ENCODE measurements around the gene VPS37C. TPM values are rescaled to one million over a fixed set of nuclear protein-coding genes. Genes with fewer than 3 reads are reported as not detected.
"Not testable (repeated sequence)": the region's sequence is repeated elsewhere in the genome, so short reads cannot be mapped to it uniquely, and the experiment has no call there.

Gene VPS37C
- total RNA-seq, 2 donors from 2014 or later = 23.0 to 32.7 TPM

DNA sequence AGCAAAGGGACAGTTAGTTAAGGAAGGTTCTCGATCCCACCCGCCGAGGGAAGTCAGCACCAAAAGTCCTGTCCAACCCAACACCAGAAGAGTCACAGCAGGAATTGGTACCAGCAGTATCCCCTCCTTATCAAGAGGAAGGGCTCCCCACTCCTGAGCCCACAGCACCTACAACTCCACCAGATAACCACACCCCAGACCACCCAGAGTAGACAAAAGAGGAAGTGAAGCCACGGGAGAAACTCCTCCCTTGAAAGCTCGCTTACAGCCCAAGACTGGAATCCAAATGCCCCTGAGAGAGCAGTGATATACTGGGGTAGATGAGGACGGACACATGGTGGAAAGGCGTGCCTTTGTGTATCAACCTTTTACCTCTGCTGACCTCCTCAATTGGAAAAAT, 66.2 kb downstream of the VPS37C start:
- H3K9me3 ChIP-seq = no peaks in the 10 kb centered on the region
- no peaks in the 10 kb centered on the region for H3K36me3 ChIP-seq
- H3K27me3 ChIP-seq (replicated peaks; ENCODE audit: insufficient read depth) = no peaks in the 10 kb centered on the region
- ATAC-seq (ENCODE audit: insufficient number of reproducible peaks, low FRiP score, low read depth) (no peak), DNase-seq (ENCODE audit: low spot score) (no peak)
- TF ChIP-seq, protein P1, sequence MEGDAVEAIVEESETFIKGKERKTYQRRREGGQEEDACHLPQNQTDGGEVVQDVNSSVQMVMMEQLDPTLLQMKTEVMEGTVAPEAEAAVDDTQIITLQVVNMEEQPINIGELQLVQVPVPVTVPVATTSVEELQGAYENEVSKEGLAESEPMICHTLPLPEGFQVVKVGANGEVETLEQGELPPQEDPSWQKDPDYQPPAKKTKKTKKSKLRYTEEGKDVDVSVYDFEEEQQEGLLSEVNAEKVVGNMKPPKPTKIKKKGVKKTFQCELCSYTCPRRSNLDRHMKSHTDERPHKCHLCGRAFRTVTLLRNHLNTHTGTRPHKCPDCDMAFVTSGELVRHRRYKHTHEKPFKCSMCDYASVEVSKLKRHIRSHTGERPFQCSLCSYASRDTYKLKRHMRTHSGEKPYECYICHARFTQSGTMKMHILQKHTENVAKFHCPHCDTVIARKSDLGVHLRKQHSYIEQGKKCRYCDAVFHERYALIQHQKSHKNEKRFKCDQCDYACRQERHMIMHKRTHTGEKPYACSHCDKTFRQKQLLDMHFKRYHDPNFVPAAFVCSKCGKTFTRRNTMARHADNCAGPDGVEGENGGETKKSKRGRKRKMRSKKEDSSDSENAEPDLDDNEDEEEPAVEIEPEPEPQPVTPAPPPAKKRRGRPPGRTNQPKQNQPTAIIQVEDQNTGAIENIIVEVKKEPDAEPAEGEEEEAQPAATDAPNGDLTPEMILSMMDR (IDR thresholded peaks at IDR 0.05) = no peak
- H3K27ac ChIP-seq = no peak overlapping the region
- H3K4me3 ChIP-seq = no peak overlapping the region
- H3K4me1 ChIP-seq (ENCODE audit: control insufficient read depth in 1 of 2, low read depth in 2 of 2) = no peaks in the 10 kb centered on the region

DNA sequence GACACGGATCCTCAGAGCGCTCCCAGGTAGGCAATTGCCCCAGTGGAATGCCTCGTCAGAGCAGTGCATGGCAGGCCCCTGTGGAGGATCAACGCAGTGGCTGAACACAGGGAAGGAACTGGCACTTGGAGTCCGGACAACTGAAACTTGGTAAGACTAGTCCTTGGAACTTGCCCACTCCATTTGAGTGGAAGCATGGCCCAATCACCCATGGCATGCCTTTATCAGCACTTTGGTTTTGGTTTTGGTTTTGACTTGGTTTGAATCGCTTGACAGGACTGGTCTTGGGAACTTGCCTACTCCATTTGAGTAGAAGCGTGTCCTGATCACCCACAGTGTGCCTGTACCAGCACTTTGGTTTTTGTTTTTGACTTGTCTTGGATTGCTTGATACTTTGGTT, 67.1 kb downstream of the VPS37C start:
- H3K9me3 ChIP-seq; DNase-seq (ENCODE audit: low spot score); H3K27ac ChIP-seq; ATAC-seq (ENCODE audit: insufficient number of reproducible peaks, low FRiP score, low read depth); H3K4me1 ChIP-seq (ENCODE audit: control insufficient read depth in 1 of 2, low read depth in 2 of 2); H3K36me3 ChIP-seq; H3K27me3 ChIP-seq (replicated peaks; ENCODE audit: insufficient read depth); H3K4me3 ChIP-seq: not testable (repeated sequence)

DNA sequence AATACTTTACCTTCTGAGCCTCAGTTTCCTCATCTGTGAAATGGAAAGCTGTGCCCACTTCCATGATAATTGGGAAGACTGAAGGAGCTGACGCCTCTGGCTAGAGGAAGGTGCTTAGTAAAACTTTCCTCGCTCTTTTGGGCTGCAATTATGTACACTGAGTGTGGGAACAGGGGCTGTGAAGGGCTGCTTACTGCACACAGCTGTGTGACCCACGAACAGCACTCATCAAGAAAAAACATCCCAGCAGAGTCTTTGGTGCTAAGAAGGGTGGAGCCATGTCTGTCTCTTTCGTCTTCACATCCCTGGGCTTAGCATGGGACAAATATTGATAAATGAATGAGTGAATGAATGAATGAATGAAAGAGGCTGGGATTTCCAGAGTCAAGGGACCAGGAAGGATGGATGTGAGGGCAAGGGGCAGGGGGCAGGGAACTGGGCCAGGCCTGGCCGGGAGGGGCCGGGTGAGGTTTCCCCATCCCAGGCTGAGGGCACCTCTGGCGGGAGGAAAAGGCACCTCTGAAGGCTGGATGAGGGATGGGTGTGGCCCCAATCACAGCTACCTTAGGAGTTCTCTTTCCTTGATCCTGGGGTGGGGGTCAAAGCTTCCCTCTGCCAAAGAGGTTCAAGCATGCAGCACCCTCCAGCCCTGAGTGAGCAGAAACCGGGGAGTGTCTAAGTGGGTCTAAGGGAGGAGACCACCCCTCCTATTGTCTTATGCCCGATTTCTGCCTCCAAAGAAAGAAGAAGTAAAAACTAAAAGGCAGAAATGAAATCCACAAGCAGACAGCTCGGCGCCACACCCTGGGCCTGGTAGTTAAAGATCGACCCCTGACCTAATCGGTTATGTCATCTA, 68.1 kb downstream of the VPS37C start:
- Histone ChIP-seq H3K9me3 (no peaks in the 10 kb centered on the region), H3K27ac (no peak overlapping the region), H3K27me3 (replicated peaks; ENCODE audit: insufficient read depth) (no peaks in the 10 kb centered on the region), H3K4me1 (ENCODE audit: control insufficient read depth in 1 of 2, low read depth in 2 of 2) (no peaks in the 10 kb centered on the region), H3K36me3 (no peaks in the 10 kb centered on the region), H3K4me3 (no peak overlapping the region)
- DNase-seq (ENCODE audit: low spot score) (no peak), ATAC-seq (ENCODE audit: insufficient number of reproducible peaks, low FRiP score, low read depth) (no peak)
- TF ChIP-seq, protein P1 (IDR thresholded peaks at IDR 0.05) = no peak

DNA sequence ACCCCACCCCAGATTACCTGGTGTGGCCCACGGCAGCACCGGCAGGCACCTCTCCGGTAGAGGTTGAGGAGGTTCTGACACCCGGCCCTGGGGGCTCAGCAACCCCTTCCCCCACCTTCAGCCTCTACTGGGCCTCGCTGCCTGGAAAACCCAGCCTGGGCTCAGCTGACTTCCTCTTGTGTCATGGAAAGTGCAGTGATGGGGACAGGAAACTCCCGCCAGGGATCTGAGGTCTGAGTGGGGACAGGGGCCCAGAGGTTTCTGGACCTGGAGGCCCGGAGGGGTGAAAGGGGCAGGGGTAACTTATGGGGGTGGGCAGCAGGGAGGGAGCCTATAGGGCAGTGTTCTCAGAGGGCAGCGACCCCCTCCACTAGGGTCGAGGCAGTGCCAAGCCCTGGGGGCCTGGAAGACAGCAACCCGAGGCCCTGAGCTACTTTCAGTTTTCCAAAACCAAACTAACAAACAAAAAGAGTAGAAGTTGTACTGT, 68.9 kb downstream of the VPS37C start:
- no peak for ATAC-seq (ENCODE audit: insufficient number of reproducible peaks, low FRiP score, low read depth)
- no peaks in the 10 kb centered on the region for H3K36me3 ChIP-seq
- TF ChIP-seq, protein P1 (IDR thresholded peaks at IDR 0.05) = no peak
- H3K27me3 ChIP-seq (replicated peaks; ENCODE audit: insufficient read depth) = no peaks in the 10 kb centered on the region
- H3K4me3 ChIP-seq = no peak overlapping the region
- H3K4me1 ChIP-seq (ENCODE audit: control insufficient read depth in 1 of 2, low read depth in 2 of 2) = no peaks in the 10 kb centered on the region
- H3K27ac ChIP-seq = no peak overlapping the region
- no peaks in the 10 kb centered on the region for H3K9me3 ChIP-seq
- DNase-seq (ENCODE audit: low spot score) = no peak

DNA sequence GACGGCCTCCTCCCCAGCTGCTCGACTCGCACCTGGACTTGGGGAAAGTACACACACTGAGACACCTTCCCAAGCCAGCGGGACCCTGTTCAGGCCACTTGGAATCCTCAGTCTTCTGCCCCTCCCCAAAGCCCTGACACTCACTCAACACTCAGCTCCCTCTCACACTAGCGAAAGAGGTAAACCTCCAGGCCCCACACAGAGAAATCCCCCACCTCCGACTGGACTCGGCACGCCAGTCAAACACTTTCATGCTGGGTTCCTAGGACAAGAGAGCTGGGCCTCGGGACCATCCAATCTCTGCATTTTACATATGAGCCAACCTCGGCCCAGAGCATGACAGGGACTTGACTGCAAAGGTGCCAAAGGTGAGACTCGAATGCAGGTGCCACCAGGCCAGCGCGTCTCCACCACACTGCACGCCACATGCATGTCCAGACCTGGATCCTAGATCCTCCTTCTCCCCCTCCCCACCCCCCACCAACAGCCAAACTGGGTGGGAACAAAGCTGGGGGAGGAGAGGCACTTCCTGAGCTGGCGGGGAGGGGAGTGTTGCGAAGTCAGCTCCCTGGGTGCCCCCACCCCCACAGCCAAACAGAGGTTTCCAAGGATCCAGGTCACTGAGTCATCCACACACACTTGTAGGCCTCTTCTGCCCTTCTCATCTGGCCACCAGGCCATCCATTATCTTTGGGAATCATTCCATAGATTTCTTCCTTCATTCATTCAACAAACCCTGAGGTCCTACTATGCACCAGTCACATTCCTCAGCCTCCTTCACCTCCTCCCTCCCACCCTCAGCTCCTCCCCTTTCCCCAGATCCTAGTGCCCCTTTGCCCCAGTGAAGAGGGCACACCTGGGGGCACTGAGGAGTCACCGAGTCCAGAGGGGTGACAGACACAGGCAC, 69.6 kb downstream of the VPS37C start:
- TF ChIP-seq, protein P1 (IDR thresholded peaks at IDR 0.05) = no peak
- Histone ChIP-seq H3K27ac (no peak overlapping the region), H3K27me3 (replicated peaks; ENCODE audit: insufficient read depth) (no peaks in the 10 kb centered on the region), H3K4me3 (no peak overlapping the region), H3K4me1 (ENCODE audit: control insufficient read depth in 1 of 2, low read depth in 2 of 2) (no peaks in the 10 kb centered on the region), H3K36me3 (no peaks in the 10 kb centered on the region), H3K9me3 (no peaks in the 10 kb centered on the region)
- no peak for DNase-seq (ENCODE audit: low spot score)
- ATAC-seq (ENCODE audit: insufficient number of reproducible peaks, low FRiP score, low read depth) = no peak

All from thoracic aorta (tissue), 2 donors.